ENCODE data around the gene GMDS. TPM values are rescaled to one million over a fixed set of nuclear protein-coding genes. Genes with fewer than 3 reads are reported as not detected.
A peak's percentile ranks its signal among the peaks of the same experiment; 100 is the strongest.

Gene GMDS
- total RNA-seq, 1 experiment from 2014 or later = 9.7 TPM

DNA sequence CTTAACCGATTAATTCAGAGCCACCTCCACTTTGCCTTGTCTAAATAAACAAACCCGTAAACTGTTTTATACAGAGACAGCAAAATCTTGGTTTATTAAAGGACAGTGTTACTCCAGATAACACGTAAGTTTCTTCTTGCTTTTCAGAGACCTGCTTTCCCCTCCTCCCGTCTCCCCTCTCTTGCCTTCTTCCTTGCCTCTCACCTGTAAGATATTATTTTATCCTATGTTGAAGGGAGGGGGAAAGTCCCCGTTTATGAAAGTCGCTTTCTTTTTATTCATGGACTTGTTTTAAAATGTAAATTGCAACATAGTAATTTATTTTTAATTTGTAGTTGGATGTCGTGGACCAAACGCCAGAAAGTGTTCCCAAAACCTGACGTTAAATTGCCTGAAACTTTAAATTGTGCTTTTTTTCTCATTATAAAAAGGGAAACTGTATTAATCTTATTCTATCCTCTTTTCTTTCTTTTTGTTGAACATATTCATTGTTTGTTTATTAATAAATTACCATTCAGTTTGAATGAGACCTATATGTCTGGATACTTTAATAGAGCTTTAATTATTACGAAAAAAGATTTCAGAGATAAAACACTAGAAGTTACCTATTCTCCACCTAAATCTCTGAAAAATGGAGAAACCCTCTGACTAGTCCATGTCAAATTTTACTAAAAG, 633.0 kb downstream of the GMDS start:
- no peak overlapping the region for H3K9ac ChIP-seq (ENCODE audit: low read length)
- no peaks in the 10 kb centered on the region for H4K20me1 ChIP-seq (ENCODE audit: insufficient read depth, low read depth, low read length)
- H3K9me3 ChIP-seq (ENCODE audit: low read length) = no peaks in the 10 kb centered on the region
- DNase-seq = no peak
- H3K36me3 ChIP-seq (ENCODE audit: insufficient read depth, low read length) = no peaks in the 10 kb centered on the region
- no peak overlapping the region for H2AFZ ChIP-seq (ENCODE audit: low read length)
- H3K4me1 ChIP-seq (ENCODE audit: low read length) = no peaks in the 10 kb centered on the region; the same call in 1 of the 2 replicates
- no peaks in the 10 kb centered on the region for H3K27me3 ChIP-seq (ENCODE audit: low read length)
- no peak overlapping the region for H3K4me3 ChIP-seq (ENCODE audit: low read length)
- no peak overlapping the region for H3K4me2 ChIP-seq (ENCODE audit: low read depth, low read length, poor library complexity, severe bottlenecking)
- no peaks in the 10 kb centered on the region for H3K79me2 ChIP-seq (ENCODE audit: low read length)
- H3K9me2 ChIP-seq (replicated peaks; ENCODE audit: insufficient read depth, low read length) = no peaks in the 10 kb centered on the region
- no peak overlapping the region for H3K27ac ChIP-seq (ENCODE audit: low read length)

DNA sequence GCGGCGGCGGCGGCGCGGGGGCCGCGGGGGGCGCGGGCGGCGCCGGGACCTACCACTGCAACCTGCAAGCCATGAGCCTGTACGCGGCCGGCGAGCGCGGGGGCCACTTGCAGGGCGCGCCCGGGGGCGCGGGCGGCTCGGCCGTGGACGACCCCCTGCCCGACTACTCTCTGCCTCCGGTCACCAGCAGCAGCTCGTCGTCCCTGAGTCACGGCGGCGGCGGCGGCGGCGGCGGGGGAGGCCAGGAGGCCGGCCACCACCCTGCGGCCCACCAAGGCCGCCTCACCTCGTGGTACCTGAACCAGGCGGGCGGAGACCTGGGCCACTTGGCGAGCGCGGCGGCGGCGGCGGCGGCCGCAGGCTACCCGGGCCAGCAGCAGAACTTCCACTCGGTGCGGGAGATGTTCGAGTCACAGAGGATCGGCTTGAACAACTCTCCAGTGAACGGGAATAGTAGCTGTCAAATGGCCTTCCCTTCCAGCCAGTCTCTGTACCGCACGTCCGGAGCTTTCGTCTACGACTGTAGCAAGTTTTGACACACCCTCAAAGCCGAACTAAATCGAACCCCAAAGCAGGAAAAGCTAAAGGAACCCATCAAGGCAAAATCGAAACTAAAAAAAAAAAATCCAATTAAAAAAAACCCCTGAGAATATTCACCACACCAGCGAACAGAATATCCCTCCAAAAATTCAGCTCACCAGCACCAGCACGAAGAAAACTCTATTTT, 633.7 kb downstream of the GMDS start:
- Histone ChIP-seq H3K79me2 (ENCODE audit: low read length) (no peaks in the 10 kb centered on the region), H3K9ac (ENCODE audit: low read length) (no peak overlapping the region), H3K27ac (ENCODE audit: low read length) (no peak overlapping the region), H2AFZ (ENCODE audit: low read length) (no peak overlapping the region), H3K4me3 (ENCODE audit: low read length) (no peak overlapping the region), H3K36me3 (ENCODE audit: insufficient read depth, low read length) (no peaks in the 10 kb centered on the region), H3K4me2 (ENCODE audit: low read depth, low read length, poor library complexity, severe bottlenecking) (no peak overlapping the region), H3K9me2 (replicated peaks; ENCODE audit: insufficient read depth, low read length) (no peaks in the 10 kb centered on the region), H3K4me1 (ENCODE audit: low read length) (peaks cover 2% of the 10 kb centered on the region; the same call in 1 of the 2 replicates), H3K9me3 (ENCODE audit: low read length) (no peaks in the 10 kb centered on the region), H4K20me1 (ENCODE audit: insufficient read depth, low read depth, low read length) (no peaks in the 10 kb centered on the region), H3K27me3 (ENCODE audit: low read length) (no peaks in the 10 kb centered on the region)
- DNase-seq = no peak

DNA sequence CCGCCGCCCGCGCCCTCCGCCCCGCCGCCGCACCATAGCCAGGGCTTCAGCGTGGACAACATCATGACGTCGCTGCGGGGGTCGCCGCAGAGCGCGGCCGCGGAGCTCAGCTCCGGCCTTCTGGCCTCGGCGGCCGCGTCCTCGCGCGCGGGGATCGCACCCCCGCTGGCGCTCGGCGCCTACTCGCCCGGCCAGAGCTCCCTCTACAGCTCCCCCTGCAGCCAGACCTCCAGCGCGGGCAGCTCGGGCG, 634.2 kb downstream of the GMDS start:
- no peak overlapping the region for H3K4me2 ChIP-seq (ENCODE audit: low read depth, low read length, poor library complexity, severe bottlenecking)
- peaks cover 2% of the 10 kb centered on the region; the same call in 1 of the 2 replicates for H3K4me1 ChIP-seq (ENCODE audit: low read length)
- DNase-seq = no peak
- H3K79me2 ChIP-seq (ENCODE audit: low read length) = no peaks in the 10 kb centered on the region
- no peak overlapping the region for H3K9ac ChIP-seq (ENCODE audit: low read length)
- no peaks in the 10 kb centered on the region for H3K9me3 ChIP-seq (ENCODE audit: low read length)
- no peaks in the 10 kb centered on the region for H3K27me3 ChIP-seq (ENCODE audit: low read length)
- H3K9me2 ChIP-seq (replicated peaks; ENCODE audit: insufficient read depth, low read length) = no peaks in the 10 kb centered on the region
- no peak overlapping the region for H2AFZ ChIP-seq (ENCODE audit: low read length)
- H4K20me1 ChIP-seq (ENCODE audit: insufficient read depth, low read depth, low read length) = no peaks in the 10 kb centered on the region
- H3K27ac ChIP-seq (ENCODE audit: low read length) = no peak overlapping the region
- H3K36me3 ChIP-seq (ENCODE audit: insufficient read depth, low read length) = no peaks in the 10 kb centered on the region
- no peak overlapping the region for H3K4me3 ChIP-seq (ENCODE audit: low read length)

DNA sequence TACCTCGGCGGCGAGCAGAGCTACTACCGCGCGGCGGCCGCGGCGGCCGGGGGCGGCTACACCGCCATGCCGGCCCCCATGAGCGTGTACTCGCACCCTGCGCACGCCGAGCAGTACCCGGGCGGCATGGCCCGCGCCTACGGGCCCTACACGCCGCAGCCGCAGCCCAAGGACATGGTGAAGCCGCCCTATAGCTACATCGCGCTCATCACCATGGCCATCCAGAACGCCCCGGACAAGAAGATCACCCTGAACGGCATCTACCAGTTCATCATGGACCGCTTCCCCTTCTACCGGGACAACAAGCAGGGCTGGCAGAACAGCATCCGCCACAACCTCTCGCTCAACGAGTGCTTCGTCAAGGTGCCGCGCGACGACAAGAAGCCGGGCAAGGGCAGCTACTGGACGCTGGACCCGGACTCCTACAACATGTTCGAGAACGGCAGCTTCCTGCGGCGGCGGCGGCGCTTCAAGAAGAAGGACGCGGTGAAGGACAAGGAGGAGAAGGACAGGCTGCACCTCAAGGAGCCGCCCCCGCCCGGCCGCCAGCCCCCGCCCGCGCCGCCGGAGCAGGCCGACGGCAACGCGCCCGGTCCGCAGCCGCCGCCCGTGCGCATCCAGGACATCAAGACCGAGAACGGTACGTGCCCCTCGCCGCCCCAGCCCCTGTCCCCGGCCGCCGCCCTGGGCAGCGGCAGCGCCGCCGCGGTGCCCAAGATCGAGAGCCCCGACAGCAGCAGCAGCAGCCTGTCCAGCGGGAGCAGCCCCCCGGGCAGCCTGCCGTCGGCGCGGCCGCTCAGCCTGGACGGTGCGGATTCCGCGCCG, 634.7 kb downstream of the GMDS start:
- no peak overlapping the region for H3K4me2 ChIP-seq (ENCODE audit: low read depth, low read length, poor library complexity, severe bottlenecking)
- no peak overlapping the region for H2AFZ ChIP-seq (ENCODE audit: low read length)
- H3K4me1 ChIP-seq (ENCODE audit: low read length) = peaks cover 2% of the 10 kb centered on the region; the same call in 1 of the 2 replicates

DNA sequence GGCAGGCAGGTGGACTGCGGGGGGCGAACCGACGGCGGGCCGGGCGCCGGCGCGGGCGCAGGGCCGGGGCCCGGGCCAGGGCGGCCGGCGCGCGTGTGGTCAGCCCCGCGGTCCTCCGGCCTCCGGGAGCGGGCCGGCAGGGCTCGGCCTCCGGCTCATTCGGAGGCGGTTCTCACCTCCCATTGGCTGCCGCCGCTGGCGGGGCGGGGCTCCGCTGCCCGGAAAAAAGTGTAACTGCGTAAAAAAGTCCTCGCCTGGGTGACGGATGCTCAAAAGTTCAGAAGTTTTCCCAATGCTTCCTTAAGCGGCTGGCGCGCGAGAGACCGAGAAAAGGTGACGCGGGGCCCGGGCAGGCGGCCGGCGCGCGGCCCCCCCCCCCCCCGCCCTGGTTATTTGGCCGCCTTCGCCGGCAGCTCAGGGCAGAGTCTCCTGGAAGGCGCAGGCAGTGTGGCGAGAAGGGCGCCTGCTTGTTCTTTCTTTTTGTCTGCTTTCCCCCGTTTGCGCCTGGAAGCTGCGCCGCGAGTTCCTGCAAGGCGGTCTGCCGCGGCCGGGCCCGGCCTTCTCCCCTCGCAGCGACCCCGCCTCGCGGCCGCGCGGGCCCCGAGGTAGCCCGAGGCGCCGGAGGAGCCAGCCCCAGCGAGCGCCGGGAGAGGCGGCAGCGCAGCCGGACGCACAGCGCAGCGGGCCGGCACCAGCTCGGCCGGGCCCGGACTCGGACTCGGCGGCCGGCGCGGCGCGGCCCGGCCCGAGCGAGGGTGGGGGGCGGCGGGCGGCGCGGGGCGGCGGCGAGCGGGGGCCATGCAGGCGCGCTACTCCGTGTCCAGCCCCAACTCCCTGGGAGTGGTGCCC, 635.5 kb downstream of the GMDS start, which contains the start of gene FOXC1:
FOXC1 (plus strand) TSS at position 268 of the 849 bp plus-strand sequence; CDS start at position 799, 531 bp downstream.
- Histone ChIP-seq H4K20me1 (ENCODE audit: insufficient read depth, low read depth, low read length) (no peaks in the 10 kb centered on the region), H3K9me3 (ENCODE audit: low read length) (no peaks in the 10 kb centered on the region), H3K27ac (ENCODE audit: low read length) (no peak within 1 kb of the TSS), H3K4me1 (ENCODE audit: low read length) (peaks cover 2% of the 10 kb centered on the region; the same call in 1 of the 2 replicates), H3K9ac (ENCODE audit: low read length) (no peak within 1 kb of the TSS), H3K79me2 (ENCODE audit: low read length) (no peaks in the 10 kb centered on the region), H3K4me2 (ENCODE audit: low read depth, low read length, poor library complexity, severe bottlenecking) (peak within 1 kb of the TSS; percentile 19), H3K36me3 (ENCODE audit: insufficient read depth, low read length) (no peaks in the 10 kb centered on the region), H3K27me3 (ENCODE audit: low read length) (no peaks in the 10 kb centered on the region), H3K9me2 (replicated peaks; ENCODE audit: insufficient read depth, low read length) (no peaks in the 10 kb centered on the region), H2AFZ (ENCODE audit: low read length) (no peak within 1 kb of the TSS), H3K4me3 (ENCODE audit: low read length) (no peak within 1 kb of the TSS)
- DNase-seq = peak; percentile 52

More for the DNA sequence above, 634.7 kb downstream of the GMDS start:
- no peak for DNase-seq
- Histone ChIP-seq H3K9me2 (replicated peaks; ENCODE audit: insufficient read depth, low read length) (no peaks in the 10 kb centered on the region), H3K27ac (ENCODE audit: low read length) (no peak overlapping the region), H3K9ac (ENCODE audit: low read length) (no peak overlapping the region), H3K4me3 (ENCODE audit: low read length) (no peak overlapping the region), H3K27me3 (ENCODE audit: low read length) (no peaks in the 10 kb centered on the region), H3K9me3 (ENCODE audit: low read length) (no peaks in the 10 kb centered on the region), H4K20me1 (ENCODE audit: insufficient read depth, low read depth, low read length) (no peaks in the 10 kb centered on the region), H3K36me3 (ENCODE audit: insufficient read depth, low read length) (no peaks in the 10 kb centered on the region), H3K79me2 (ENCODE audit: low read length) (no peaks in the 10 kb centered on the region)

DNA sequence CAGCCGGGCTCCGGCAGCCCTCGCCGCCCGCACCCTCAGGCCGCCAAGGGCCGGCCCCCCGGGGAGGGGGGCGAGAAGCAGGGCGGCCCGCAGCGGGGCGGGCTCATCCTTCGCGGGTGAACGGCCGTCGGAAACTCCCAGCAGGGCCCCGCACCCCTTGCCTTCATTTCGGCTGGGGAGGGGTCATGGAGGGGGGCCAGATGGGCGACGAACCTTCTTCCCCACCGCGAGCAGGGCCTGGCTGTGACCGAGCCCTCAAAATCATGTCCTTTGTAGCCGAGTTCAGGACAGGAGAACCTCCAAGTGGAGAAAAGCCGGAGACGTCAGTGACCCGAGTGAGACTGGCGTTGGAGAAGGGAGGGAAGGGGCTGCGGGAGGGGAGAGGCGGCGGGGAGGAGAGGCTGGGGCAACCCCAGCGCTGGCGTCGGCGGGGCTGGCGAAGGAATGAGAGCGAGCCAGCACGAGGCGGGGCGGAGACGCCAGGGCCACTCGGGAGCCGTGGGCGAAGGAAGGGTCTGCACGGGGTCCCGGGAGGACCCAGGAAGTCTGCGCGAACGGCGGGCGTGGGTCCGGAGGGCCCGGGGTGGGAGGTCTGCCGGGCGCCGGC, 636.3 kb downstream of the GMDS start:
- no peaks in the 10 kb centered on the region for H3K36me3 ChIP-seq (ENCODE audit: insufficient read depth, low read length)
- H3K4me1 ChIP-seq (ENCODE audit: low read length) = peaks cover 2% of the 10 kb centered on the region; the same call in 1 of the 2 replicates
- H3K27me3 ChIP-seq (ENCODE audit: low read length) = no peaks in the 10 kb centered on the region
- no peaks in the 10 kb centered on the region for H3K9me3 ChIP-seq (ENCODE audit: low read length)
- H3K4me2 ChIP-seq (ENCODE audit: low read depth, low read length, poor library complexity, severe bottlenecking) = no peak overlapping the region
- H3K9me2 ChIP-seq (replicated peaks; ENCODE audit: insufficient read depth, low read length) = no peaks in the 10 kb centered on the region
- no peaks in the 10 kb centered on the region for H3K79me2 ChIP-seq (ENCODE audit: low read length)
- no peak overlapping the region for H3K27ac ChIP-seq (ENCODE audit: low read length)
- no peaks in the 10 kb centered on the region for H4K20me1 ChIP-seq (ENCODE audit: insufficient read depth, low read depth, low read length)
- H3K9ac ChIP-seq (ENCODE audit: low read length) = no peak overlapping the region
- no peak for DNase-seq
- H2AFZ ChIP-seq (ENCODE audit: low read length) = no peak overlapping the region
- H3K4me3 ChIP-seq (ENCODE audit: low read length) = no peak overlapping the region

DNA sequence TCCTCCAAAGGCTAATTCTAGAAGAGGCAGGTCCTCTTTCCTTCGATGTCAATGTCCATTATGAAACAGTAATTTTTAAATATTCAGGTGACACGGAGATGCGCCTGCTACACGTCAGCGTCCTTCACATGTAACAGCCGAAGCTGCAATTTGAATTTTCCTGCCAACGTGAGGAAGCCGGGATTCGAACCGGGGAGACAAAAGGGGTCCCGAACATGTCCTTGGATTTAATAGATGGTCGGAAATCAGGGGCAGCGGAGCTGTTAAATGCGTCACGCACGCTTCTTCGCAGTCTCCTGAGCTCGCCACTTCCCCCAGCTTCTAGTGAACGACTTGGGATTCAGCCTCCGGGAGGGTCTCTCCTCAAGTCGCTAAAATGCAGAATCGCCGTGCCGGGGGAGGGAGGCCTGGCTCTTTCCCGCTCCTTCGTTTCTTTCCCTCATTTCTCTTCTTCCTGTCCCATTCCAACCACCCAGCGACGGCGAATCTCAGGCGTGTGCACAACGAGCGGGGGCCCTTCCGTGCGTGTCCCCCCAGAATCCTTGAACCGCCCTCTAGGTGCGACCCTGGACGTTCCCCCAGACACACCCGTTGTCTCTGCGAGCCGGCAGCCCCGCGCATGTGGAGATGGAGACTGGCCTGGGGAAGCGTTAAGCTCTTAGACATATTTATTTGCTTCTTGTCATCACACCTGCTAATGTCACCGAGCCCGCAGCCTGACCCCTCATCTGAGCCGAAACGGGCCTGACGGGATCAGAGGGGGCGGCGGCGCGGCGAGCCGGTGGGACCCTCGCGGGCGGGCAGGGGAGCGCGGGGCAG, 637.0 kb downstream of the GMDS start:
- peaks cover 2% of the 10 kb centered on the region; the same call in 1 of the 2 replicates for H3K4me1 ChIP-seq (ENCODE audit: low read length)
- no peak for DNase-seq
- no peaks in the 10 kb centered on the region for H4K20me1 ChIP-seq (ENCODE audit: insufficient read depth, low read depth, low read length)
- H3K27ac ChIP-seq (ENCODE audit: low read length) = no peak overlapping the region
- no peak overlapping the region for H3K9ac ChIP-seq (ENCODE audit: low read length)
- H3K9me3 ChIP-seq (ENCODE audit: low read length) = no peaks in the 10 kb centered on the region
- H3K9me2 ChIP-seq (replicated peaks; ENCODE audit: insufficient read depth, low read length) = no peaks in the 10 kb centered on the region
- no peaks in the 10 kb centered on the region for H3K36me3 ChIP-seq (ENCODE audit: insufficient read depth, low read length)
- H3K79me2 ChIP-seq (ENCODE audit: low read length) = no peaks in the 10 kb centered on the region
- H3K27me3 ChIP-seq (ENCODE audit: low read length) = no peaks in the 10 kb centered on the region
- H3K4me3 ChIP-seq (ENCODE audit: low read length) = no peak overlapping the region
- H2AFZ ChIP-seq (ENCODE audit: low read length) = no peak overlapping the region
- no peak overlapping the region for H3K4me2 ChIP-seq (ENCODE audit: low read depth, low read length, poor library complexity, severe bottlenecking)
